ENCODE results near the gene ETAA1.

GRCh38 chr2:67416136-67416535 lies 19.0 kb downstream of the ETAA1 start:
- no peak for TF ChIP-seq CTCF (tag by site-specific recombination; IDR thresholded peaks at IDR 0.05)
- no peak for TF ChIP-seq ZBTB11 (tag by site-specific recombination; conservative IDR thresholded peaks at IDR 0.05; ENCODE audit: low read depth)
- no peak for TF ChIP-seq ZNF529 (tag by site-specific recombination; IDR thresholded peaks at IDR 0.05; ENCODE audit: insufficient replicate concordance)
- no peak for TF ChIP-seq ELK4 (IDR thresholded peaks at IDR 0.05; ENCODE audit: borderline replicate concordance, low read depth, low read length)
- TF ChIP-seq GFI1B (tag by site-specific recombination; IDR thresholded peaks at IDR 0.05) = no peak
- TF ChIP-seq ZSCAN5A (tag by site-specific recombination; IDR thresholded peaks at IDR 0.05) = no peak
- TF ChIP-seq KLF16 (tag by site-specific recombination; IDR thresholded peaks at IDR 0.05) = no peak
- no peak for TF ChIP-seq ZNF548 (tag by site-specific recombination; IDR thresholded peaks at IDR 0.05)
- TF ChIP-seq ZBTB10 (tag by site-specific recombination; IDR thresholded peaks at IDR 0.05) = no peak

All from HEK293 (cell line).